Frontal cortex (tissue), 4 donors: Measurements from ENCODE around the gene PIBF1. TPM values are rescaled to one million over a fixed set of nuclear protein-coding genes. Genes with fewer than 3 reads are reported as not detected.
"Not testable (repeated sequence)": the region's sequence is repeated elsewhere in the genome, so short reads cannot be mapped to it uniquely, and the experiment has no call there.

Experiments used
- DNase-seq, 2 donors: peaks; one replicate each; pipeline ENCODE4 v3.0.0; 2012; ENCODE audit warnings: low spot score in 2 of 2
- FAIRE-seq: peaks from 2 replicates; lab custom pipeline; 2012; peaks lifted over from hg19 to GRCh38; lab: Jason Lieb, UNC
- total RNA-seq: library from RNA; depleted of rRNA; stranded (reverse); fragments of >200 nt; gene quantifications from one replicate; pipeline ENCODE4 v1.2.3, GENCODE V29; 2014
- donor health status: control.
- donor health status: control.
- donor health status: control.

The PIBF1 gene
- total RNA-seq, 1 donor from 2014 or later = 34.6 TPM

- DNase-seq (no peak), FAIRE-seq (peak; percentile 92)
These were observed 27.1 kb downstream of the PIBF1 start for GRCh38 chr13:72808917-72809500.

GRCh38 chr13:72820156-72820897 lies 38.4 kb downstream of the PIBF1 start:
- DNase-seq = no peak
- no peak for FAIRE-seq

- no peak for FAIRE-seq
- DNase-seq = no peak
These were observed 39.0 kb downstream of the PIBF1 start for GRCh38 chr13:72820898-72821279.

GRCh38 chr13:72823081-72823480 lies 41.1 kb downstream of the PIBF1 start:
- DNase-seq (no peak), FAIRE-seq (no peak)

- FAIRE-seq = no peak
- DNase-seq = no peak
These were observed 41.8 kb downstream of the PIBF1 start for GRCh38 chr13:72823724-72824123.

GRCh38 chr13:72834601-72835000 lies 52.7 kb downstream of the PIBF1 start:
- peak; percentile 26 for FAIRE-seq
- no peak for DNase-seq

GRCh38 chr13:72839831-72840426 lies 58.0 kb downstream of the PIBF1 start:
- DNase-seq (no peak), FAIRE-seq (no peak)

- FAIRE-seq (no peak), DNase-seq (no peak)
These were observed 61.1 kb downstream of the PIBF1 start for GRCh38 chr13:72842991-72843390.

GRCh38 chr13:72845148-72845547 lies 63.2 kb downstream of the PIBF1 start:
- DNase-seq, FAIRE-seq: not testable (repeated sequence)

- no peak for FAIRE-seq
- no peak for DNase-seq
These were observed 67.6 kb downstream of the PIBF1 start for GRCh38 chr13:72849571-72849970.

GRCh38 chr13:72850959-72851677 lies 69.2 kb downstream of the PIBF1 start:
- no peak for FAIRE-seq

GRCh38 chr13:72851678-72852014 lies 69.7 kb downstream of the PIBF1 start:
- DNase-seq (no peak), FAIRE-seq (no peak)

More at GRCh38 chr13:72850959-72851677, 69.2 kb downstream of the PIBF1 start:
- DNase-seq = no peak

GRCh38 chr13:72852207-72852606 lies 70.3 kb downstream of the PIBF1 start:
- no peak for DNase-seq
- no peak for FAIRE-seq

- FAIRE-seq = no peak
- no peak for DNase-seq
These were observed 71.1 kb downstream of the PIBF1 start for GRCh38 chr13:72853000-72853399.

- FAIRE-seq (no peak), DNase-seq (no peak)
These were observed 82.4 kb downstream of the PIBF1 start for GRCh38 chr13:72864142-72865011.

GRCh38 chr13:72868229-72868628 lies 86.3 kb downstream of the PIBF1 start:
- FAIRE-seq (no peak), DNase-seq (no peak)

GRCh38 chr13:72875233-72875632 lies 93.3 kb downstream of the PIBF1 start:
- FAIRE-seq = no peak
- DNase-seq = no peak

- FAIRE-seq (no peak), DNase-seq (no peak)
These were observed 102.2 kb downstream of the PIBF1 start for GRCh38 chr13:72884101-72884500.

GRCh38 chr13:72886272-72887067 lies 104.5 kb downstream of the PIBF1 start:
- DNase-seq (no peak), FAIRE-seq (no peak)
